22Rv1 (cell line): ENCODE results near the gene CGNL1.

ENCODE experiments used
- H3K27ac ChIP-seq: fragments of 450-650 bp; 2 replicates; pipeline ENCODE4 v1.5.1; 2017
- ZFX ChIP-seq: fragments of 450-650 bp; IDR thresholded peaks from 2 replicates; pipeline ENCODE4 v1.6.1; 2017; ENCODE audit warnings: antibody characterized with exemption, borderline replicate concordance
- TF ChIP-seq, protein P1 (sequence below): fragments of 450-650 bp; IDR thresholded peaks from 2 replicates; pipeline ENCODE4 v1.5.1; 2017; ENCODE audit warnings: mild to moderate bottlenecking

CGNL1 gene, protein sequence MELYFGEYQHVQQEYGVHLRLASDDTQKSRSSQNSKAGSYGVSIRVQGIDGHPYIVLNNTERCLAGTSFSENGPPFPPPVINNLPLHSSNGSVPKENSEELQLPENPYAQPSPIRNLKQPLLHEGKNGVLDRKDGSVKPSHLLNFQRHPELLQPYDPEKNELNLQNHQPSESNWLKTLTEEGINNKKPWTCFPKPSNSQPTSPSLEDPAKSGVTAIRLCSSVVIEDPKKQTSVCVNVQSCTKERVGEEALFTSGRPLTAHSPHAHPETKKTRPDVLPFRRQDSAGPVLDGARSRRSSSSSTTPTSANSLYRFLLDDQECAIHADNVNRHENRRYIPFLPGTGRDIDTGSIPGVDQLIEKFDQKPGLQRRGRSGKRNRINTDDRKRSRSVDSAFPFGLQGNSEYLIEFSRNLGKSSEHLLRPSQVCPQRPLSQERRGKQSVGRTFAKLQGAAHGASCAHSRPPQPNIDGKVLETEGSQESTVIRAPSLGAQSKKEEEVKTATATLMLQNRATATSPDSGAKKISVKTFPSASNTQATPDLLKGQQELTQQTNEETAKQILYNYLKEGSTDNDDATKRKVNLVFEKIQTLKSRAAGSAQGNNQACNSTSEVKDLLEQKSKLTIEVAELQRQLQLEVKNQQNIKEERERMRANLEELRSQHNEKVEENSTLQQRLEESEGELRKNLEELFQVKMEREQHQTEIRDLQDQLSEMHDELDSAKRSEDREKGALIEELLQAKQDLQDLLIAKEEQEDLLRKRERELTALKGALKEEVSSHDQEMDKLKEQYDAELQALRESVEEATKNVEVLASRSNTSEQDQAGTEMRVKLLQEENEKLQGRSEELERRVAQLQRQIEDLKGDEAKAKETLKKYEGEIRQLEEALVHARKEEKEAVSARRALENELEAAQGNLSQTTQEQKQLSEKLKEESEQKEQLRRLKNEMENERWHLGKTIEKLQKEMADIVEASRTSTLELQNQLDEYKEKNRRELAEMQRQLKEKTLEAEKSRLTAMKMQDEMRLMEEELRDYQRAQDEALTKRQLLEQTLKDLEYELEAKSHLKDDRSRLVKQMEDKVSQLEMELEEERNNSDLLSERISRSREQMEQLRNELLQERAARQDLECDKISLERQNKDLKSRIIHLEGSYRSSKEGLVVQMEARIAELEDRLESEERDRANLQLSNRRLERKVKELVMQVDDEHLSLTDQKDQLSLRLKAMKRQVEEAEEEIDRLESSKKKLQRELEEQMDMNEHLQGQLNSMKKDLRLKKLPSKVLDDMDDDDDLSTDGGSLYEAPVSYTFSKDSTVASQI

DNA sequence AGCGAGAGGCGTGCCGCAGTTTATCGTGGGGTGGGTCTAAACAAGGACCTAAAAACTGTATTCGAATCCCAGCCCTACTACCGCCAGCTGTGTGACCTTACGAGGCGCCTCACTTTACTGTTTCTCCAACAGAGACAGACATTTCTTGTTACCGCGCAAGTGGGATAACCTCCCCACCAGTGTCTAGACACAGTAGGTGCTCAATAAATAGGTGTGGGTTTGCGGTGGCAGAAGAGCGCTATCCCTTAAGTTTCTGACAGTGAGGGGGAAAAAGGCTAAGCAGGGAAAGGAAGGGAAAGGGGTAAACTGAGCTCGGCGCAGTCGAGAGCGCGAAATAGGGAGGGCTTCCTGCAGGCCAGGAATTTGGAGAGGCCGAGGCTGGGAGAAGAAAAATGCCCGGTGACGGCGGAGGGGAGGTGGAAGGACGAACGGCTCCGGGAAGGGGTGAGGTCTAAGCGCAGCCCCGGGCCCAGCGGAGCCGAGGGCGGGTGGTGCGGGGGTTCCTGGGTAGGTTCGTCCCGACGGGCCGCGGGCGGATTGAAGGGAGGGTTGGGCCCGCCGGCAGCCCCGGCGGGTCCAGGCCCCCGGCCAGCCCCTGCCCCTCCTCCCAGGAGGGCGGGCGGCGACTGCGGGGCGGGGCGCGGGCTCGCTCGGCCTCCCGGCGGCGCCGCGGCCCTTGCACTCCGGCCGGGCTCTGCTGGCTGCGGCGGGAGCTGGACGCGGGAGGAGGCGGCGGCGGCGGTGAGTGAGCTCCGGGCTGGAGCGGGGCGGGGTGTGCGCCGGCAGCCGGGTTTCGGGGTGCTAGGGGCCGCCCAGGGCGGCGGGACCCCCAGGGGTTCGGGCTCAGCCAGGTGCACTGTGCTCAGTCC is at the start of gene CGNL1:
Gene CGNL1, plus strand, starts transcription at position 679 of the 869 bp plus-strand sequence. CDS start 61,495 bp downstream, outside the sequence.
- H3K27ac ChIP-seq: no peak within 1 kb of the TSS
- TF ChIP-seq ZFX: no peak

DNA sequence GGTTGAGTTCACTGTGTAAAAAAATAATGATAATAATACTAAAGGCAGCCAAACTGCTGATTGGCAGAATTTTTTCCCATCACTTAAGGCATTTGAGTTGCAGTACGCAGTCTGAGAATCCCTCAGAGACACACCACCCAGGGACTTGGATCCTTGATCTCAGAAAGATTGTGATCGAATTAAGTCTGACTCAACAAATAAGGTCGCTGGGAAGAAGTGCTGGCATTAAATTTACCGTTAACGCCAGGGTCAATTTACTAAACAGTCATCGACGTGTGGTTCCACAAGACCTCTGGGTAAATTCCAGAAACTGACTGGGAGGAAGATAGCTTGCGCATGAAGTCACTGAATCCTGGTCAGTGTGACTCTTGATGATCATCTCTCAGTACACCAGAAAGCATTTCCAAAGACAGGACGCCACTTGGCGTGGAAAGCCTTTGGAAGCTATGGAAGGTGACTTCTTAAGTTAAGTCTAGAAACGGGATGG is 48.3 kb upstream of the CGNL1 start:
- no peak overlapping the region for H3K27ac ChIP-seq
- TF ChIP-seq ZFX: no peak
- TF ChIP-seq, protein P1, sequence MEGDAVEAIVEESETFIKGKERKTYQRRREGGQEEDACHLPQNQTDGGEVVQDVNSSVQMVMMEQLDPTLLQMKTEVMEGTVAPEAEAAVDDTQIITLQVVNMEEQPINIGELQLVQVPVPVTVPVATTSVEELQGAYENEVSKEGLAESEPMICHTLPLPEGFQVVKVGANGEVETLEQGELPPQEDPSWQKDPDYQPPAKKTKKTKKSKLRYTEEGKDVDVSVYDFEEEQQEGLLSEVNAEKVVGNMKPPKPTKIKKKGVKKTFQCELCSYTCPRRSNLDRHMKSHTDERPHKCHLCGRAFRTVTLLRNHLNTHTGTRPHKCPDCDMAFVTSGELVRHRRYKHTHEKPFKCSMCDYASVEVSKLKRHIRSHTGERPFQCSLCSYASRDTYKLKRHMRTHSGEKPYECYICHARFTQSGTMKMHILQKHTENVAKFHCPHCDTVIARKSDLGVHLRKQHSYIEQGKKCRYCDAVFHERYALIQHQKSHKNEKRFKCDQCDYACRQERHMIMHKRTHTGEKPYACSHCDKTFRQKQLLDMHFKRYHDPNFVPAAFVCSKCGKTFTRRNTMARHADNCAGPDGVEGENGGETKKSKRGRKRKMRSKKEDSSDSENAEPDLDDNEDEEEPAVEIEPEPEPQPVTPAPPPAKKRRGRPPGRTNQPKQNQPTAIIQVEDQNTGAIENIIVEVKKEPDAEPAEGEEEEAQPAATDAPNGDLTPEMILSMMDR: no peak

DNA sequence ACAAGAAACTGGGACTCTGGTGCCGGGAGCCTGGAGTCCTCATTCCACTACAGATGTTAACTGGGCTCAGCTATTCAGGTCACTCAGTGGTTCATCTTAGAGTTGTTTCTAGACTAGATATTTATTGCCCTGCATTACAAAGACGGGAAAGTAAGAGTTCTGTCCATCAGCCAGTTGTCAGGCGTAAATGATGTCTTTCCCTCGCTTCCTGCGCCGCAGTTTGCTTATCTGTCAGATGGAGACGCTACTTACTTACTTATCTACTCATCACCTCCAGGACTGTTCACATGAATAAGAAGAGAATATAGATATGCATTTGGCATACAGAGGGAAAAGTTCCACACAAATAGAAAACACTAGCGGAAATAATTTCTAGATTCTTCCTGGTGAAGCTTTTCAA is 47.8 kb upstream of the CGNL1 start:
- TF ChIP-seq ZFX: no peak
- TF ChIP-seq, protein P1: no peak
- no peak overlapping the region for H3K27ac ChIP-seq

DNA sequence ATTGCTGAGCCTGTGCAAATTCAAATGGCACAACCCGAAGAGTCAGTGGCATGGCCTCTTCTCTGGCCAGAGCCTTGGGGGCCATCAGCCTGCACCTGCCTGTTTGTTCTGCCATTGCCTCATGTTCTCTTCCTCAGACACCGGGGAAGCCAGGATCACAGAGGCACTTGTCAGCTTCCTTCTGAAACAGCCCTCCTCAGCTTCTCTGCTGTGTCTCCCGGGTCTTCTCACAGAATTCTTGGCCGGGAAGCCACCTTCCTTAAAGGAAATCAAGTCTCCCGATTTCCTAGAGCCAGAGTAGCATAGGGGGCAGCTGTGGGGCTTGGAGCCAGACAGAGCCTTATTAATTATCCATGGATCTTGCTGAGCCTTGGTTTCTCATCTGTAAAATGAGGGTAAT is 47.4 kb upstream of the CGNL1 start:
- TF ChIP-seq ZFX: no peak
- TF ChIP-seq, protein P1: no peak
- no peak overlapping the region for H3K27ac ChIP-seq

DNA sequence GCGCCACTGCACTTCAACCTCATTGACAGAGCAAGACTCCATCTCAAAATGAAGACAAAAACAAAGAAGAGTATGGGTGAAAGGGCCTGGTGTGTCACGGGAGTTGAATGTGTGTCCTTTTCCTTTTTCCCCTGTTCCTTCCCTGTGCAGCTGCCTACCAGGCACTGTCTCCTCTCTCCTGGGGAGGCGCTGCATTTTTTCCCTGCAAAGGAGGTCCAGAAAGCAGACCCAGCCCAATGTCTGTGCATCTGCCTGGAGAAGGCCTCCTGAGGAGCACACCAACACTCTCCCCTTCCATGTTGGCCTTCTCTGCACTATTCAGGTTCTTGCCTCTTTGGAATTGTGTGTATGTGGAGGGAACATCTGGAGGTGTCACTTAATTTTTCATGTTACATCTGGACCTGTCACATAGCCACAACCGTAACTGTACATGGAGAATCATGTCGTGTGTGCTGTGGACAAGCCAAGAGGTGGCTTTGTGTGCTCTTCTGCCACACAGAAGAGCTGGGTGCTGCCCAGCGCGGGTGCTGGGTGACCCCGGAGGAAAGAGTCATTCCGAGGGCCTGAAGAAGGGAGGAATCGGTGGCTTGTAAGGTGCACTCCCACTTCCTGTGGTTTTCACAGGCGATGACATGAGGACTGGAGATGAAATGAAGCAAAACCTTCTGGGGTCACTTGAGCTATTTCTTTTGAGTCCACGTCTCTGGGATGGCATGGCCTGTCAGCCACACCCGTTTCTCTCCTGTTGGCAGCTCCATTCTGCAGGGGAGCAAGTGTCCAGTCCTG is 46.5 kb upstream of the CGNL1 start:
- no peak overlapping the region for H3K27ac ChIP-seq
- TF ChIP-seq, protein P1: no peak
- no peak for TF ChIP-seq ZFX

DNA sequence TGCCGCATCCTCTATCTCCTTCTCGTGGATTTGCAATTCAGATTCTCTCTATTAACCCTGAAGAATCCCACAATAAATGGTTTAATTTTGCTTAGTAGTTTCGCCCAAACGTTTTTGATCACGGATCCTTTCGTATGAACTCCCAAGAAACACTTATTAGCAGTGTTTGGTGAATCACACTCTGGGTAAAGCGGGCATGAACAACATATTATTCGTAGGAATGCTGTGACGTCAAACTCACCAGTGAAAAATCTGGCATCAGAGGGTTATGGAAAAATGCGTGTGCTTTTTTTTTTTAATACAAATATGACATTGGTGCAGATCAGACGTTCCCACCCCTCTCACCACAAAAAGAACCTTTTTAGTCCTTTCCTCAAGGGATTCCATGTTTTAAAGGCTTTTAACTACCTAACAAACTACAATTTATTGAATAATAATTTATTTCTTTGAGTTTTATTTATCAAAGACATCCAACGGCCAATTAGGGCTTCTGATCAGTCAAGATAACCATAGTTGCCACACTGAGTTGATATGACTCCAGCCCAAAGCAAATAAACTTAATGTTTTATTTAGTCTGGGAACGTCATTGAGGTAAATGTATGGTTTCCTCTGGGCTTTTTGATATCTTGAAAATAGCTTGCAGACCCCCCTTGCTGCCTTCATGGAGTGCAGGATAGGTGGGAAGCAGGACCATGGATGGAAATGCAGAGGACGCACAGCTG is 45.5 kb upstream of the CGNL1 start:
- no peak overlapping the region for H3K27ac ChIP-seq
- no peak for TF ChIP-seq ZFX
- TF ChIP-seq, protein P1: no peak
